Natural killer cell (primary cell): Measurements from ENCODE around the gene RAB11FIP3. TPM values are rescaled to one million over a fixed set of nuclear protein-coding genes. Genes with fewer than 3 reads are reported as not detected.
"Not testable (repeated sequence)": the region's sequence is repeated elsewhere in the genome, so short reads cannot be mapped to it uniquely, and the experiment has no call there.

Source experiments
- ATAC-seq, 3 donors: fragments of 150-1000 bp in 2 of 3; fragments of 200-7000 bp in 1 of 3; cut with Tn5 transposase; 1 replicate in 1 of 3; 2 replicates in 2 of 3; pipeline ENCODE4 v1.10.0; 2021; ENCODE audit warnings: mild to moderate bottlenecking in 2 of 3, moderate library complexity in 2 of 3
- DNase-seq, 2 donors: peaks; one replicate each; pipeline versions ENCODE4 v3.0.0 to v3.0.0-alpha.2; 2013 to 2021; ENCODE audit warnings: mixed read lengths in 1 of 2
- H3K27ac ChIP-seq: one replicate; pipeline ENCODE4 v1.5.1; 2013; ENCODE audit warnings: mild to moderate bottlenecking, low read length
- H3K27me3 ChIP-seq: one replicate; pipeline ENCODE4 v1.6.1; 2013; ENCODE audit warnings: low read length; ENCODE audit not compliant: control insufficient read depth, insufficient read depth
- H3K36me3 ChIP-seq: one replicate; pipeline ENCODE4 v1.6.1; 2013; ENCODE audit warnings: low read length; ENCODE audit not compliant: control insufficient read depth, insufficient read depth
- H3K4me1 ChIP-seq: one replicate; pipeline ENCODE4 v1.6.1; 2013; ENCODE audit warnings: low read length; ENCODE audit not compliant: control insufficient read depth, insufficient read depth
- H3K4me3 ChIP-seq: one replicate; pipeline ENCODE4 v1.5.1; 2013; ENCODE audit warnings: low read length
- H3K9me3 ChIP-seq: one replicate; pipeline ENCODE4 v1.6.1; 2013; ENCODE audit warnings: low read length; ENCODE audit not compliant: control insufficient read depth, insufficient read depth
- H3K27ac Mint-ChIP-seq, 2 donors: one replicate each; pipeline ENCODE4 v1.8.0; 2022; ENCODE audit warnings: mild to moderate bottlenecking in 2 of 2, mixed read lengths in 2 of 2, moderate library complexity in 1 of 2
- H3K27me3 Mint-ChIP-seq, 2 donors: one replicate each; pipeline ENCODE4 v1.8.0; 2022; ENCODE audit warnings: low read depth in 2 of 2, mixed read lengths in 2 of 2
- H3K36me3 Mint-ChIP-seq: one replicate; pipeline ENCODE4 v1.8.0; 2022; ENCODE audit warnings: mixed read lengths
- H3K4me1 Mint-ChIP-seq, 2 donors: one replicate each; pipeline ENCODE4 v1.8.0; 2022; ENCODE audit warnings: mixed read lengths in 2 of 2
- H3K4me3 Mint-ChIP-seq: one replicate; pipeline ENCODE4 v1.8.0; 2022; ENCODE audit warnings: mild to moderate bottlenecking, moderate library complexity, mixed read lengths
- H3K9me3 Mint-ChIP-seq, 2 donors: one replicate each; pipeline ENCODE4 v1.8.0; 2022; ENCODE audit warnings: mixed read lengths in 2 of 2
- CTCF ChIP-seq: fragments of 200-600 bp; IDR thresholded peaks from one replicate; pipeline ENCODE4 v1.8.0; 2022; ENCODE audit warnings: antibody characterized with exemption
- WGBS: methylation state at CpG from one replicate; pipeline ENCODE4 v1.1.7; 2013; ENCODE audit warnings: missing lambda C conversion rate; ENCODE audit not compliant: insufficient coverage; 5-methylcytosine and 5-hydroxymethylcytosine counted together
- intact Hi-C: fragments of 100-400 bp; cut with micrococcal nuclease; formaldehyde crosslinking; loops from one replicate; pipeline ENCODE4 v1.14.2; 2022
- total RNA-seq, 4 donors: library from RNA; stranded (reverse); fragments of 120-200 nt in 1 of 4; gene quantifications; one replicate each; pipeline versions ENCODE4 v1.2.3 to v1.2.4, GENCODE V29; 2013 to 2022

RAB11FIP3 gene
- total RNA-seq, 3 donors from 2014 or later (not counting 1 experiment from before 2014, with no cell fraction given): 51.0 to 61.2 (median 55.3) TPM

- Mint-ChIP-seq H3K27ac (no peak overlapping the region), H3K4me1 (peaks cover 0 to 13% of the 10 kb centered on the region in 2 donors), H3K9me3 (no peaks in the 10 kb centered on the region), H3K36me3 (no peaks in the 10 kb centered on the region), H3K4me3 (no peak overlapping the region), H3K27me3 (no peaks in the 10 kb centered on the region)
- no peak overlapping the region for H3K27ac ChIP-seq
- H3K27me3 ChIP-seq: no peaks in the 10 kb centered on the region
- ATAC-seq: no peak
- no peak overlapping the region for H3K4me3 ChIP-seq
- TF ChIP-seq CTCF: no peak
- peaks cover 27% of the 10 kb centered on the region for H3K36me3 ChIP-seq
- no peak for DNase-seq
- peaks cover 29% of the 10 kb centered on the region for H3K4me1 ChIP-seq
- intact Hi-C loops: no loop called here
- no peaks in the 10 kb centered on the region for H3K9me3 ChIP-seq
- 93% methylated on average over 42 of the region's 42 CpGs for WGBS
These were observed 48.0 kb upstream of the RAB11FIP3 start for GRCh38 chr16:377419-377951.

- intact Hi-C loops, H3K27ac ChIP-seq: not testable (repeated sequence)
These were observed 47.2 kb upstream of the RAB11FIP3 start for GRCh38 chr16:378113-378820.

GRCh38 chr16:378821-379182 is 46.6 kb upstream of the RAB11FIP3 start:
- intact Hi-C loops: no loop called here
- H3K27me3 ChIP-seq: no peaks in the 10 kb centered on the region
- ATAC-seq (no peak), DNase-seq (no peak)
- Mint-ChIP-seq H3K36me3 (no peaks in the 10 kb centered on the region), H3K27ac (no peak overlapping the region), H3K27me3 (no peaks in the 10 kb centered on the region), H3K4me1 (peaks cover 10 to 24% of the 10 kb centered on the region in 2 donors), H3K9me3 (no peaks in the 10 kb centered on the region), H3K4me3 (no peak overlapping the region)
- no peak overlapping the region for H3K4me3 ChIP-seq
- 93% methylated on average over 14 of the region's 14 CpGs for WGBS
- H3K9me3 ChIP-seq: no peaks in the 10 kb centered on the region
- H3K27ac ChIP-seq: no peak overlapping the region
- peaks cover 42% of the 10 kb centered on the region for H3K4me1 ChIP-seq
- no peak for TF ChIP-seq CTCF
- H3K36me3 ChIP-seq: peaks cover 23% of the 10 kb centered on the region

More at GRCh38 chr16:378113-378820, 47.2 kb upstream of the RAB11FIP3 start:
- H3K27me3 Mint-ChIP-seq, DNase-seq, H3K9me3 ChIP-seq, H3K4me3 Mint-ChIP-seq, H3K27ac Mint-ChIP-seq, H3K4me3 ChIP-seq, H3K27me3 ChIP-seq, ATAC-seq, H3K36me3 Mint-ChIP-seq, H3K9me3 Mint-ChIP-seq: not testable (repeated sequence)
- Histone ChIP-seq H3K36me3 (peaks cover 27% of the 10 kb centered on the region), H3K4me1 (peaks cover 37% of the 10 kb centered on the region)
- WGBS: 91% methylated on average over 31 of the region's 36 CpGs
- peaks cover 7 to 20% of the 10 kb centered on the region in 2 donors for H3K4me1 Mint-ChIP-seq

- H3K4me1 Mint-ChIP-seq: peaks cover 10 to 24% of the 10 kb centered on the region in 2 donors
- H3K9me3 Mint-ChIP-seq: no peaks in the 10 kb centered on the region
- Histone ChIP-seq H3K27ac (no peak overlapping the region), H3K4me1 (peaks cover 46% of the 10 kb centered on the region), H3K4me3 (peak overlapping the region; percentile 8), H3K9me3 (no peaks in the 10 kb centered on the region), H3K36me3 (peaks cover 21% of the 10 kb centered on the region), H3K27me3 (no peaks in the 10 kb centered on the region)
- peak overlapping the region; percentile 81 for H3K4me3 Mint-ChIP-seq
- WGBS: 93% methylated on average over 16 of the region's 16 CpGs
- DNase-seq (no peak), ATAC-seq (no peak)
- no peak overlapping the region for H3K27ac Mint-ChIP-seq
- intact Hi-C loops: no loop called here
- no peaks in the 10 kb centered on the region for H3K27me3 Mint-ChIP-seq
- H3K36me3 Mint-ChIP-seq: no peaks in the 10 kb centered on the region
- TF ChIP-seq CTCF: no peak
These were observed 46.1 kb upstream of the RAB11FIP3 start for GRCh38 chr16:379183-379960.
